ENCODE measurements around the gene ZNF415.
"Not testable (repeated sequence)": the region's sequence is repeated elsewhere in the genome, so short reads cannot be mapped to it uniquely, and the experiment has no call there.

The ZNF415 gene

DNA sequence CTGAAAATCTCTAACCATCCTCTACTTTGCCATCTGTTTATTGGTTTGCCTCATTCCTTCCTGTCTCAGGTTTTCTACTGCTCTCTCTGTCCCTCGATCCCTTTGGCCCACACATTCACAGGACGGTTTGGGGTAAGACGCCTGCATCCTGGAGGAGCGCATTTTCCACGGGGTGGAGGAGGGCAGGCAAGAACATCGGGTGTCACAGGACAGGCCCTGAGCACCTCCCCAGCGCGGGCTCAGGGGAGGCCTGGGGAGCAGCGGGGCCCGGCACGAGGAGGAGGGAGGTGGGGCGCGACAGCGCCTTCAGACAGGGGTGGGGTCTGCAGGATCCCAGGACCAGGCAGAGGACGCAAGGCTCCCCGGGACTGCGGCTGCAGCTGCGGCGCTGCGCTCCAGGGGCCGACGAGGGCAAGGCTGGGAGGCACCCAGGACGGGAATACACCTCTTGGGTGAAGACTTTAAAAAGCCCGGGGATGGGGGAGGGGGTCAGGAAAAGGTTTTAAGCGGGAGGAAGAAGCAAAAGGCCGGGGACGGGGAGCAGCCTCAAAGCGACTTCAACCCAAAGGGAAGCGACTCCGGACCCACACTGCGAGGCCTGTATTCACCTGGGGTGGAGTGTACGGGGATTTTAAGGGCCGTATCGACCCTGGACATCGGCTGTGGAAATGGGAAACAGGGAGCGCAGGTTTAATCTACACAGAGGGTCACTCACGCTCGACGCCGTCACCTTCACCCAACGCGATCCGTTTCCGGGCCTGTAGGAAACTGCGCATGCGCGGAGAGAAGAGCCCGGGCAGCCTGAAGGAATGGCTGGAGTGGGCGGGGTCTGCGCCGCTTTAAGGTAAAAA is at the start of gene ZNF415:
Gene ZNF415, minus strand, starts transcription at position 770 of the 851 bp plus-strand sequence. CDS start 10,234 bp downstream, outside the sequence.
- DNase-seq: peak; percentile 68

DNA sequence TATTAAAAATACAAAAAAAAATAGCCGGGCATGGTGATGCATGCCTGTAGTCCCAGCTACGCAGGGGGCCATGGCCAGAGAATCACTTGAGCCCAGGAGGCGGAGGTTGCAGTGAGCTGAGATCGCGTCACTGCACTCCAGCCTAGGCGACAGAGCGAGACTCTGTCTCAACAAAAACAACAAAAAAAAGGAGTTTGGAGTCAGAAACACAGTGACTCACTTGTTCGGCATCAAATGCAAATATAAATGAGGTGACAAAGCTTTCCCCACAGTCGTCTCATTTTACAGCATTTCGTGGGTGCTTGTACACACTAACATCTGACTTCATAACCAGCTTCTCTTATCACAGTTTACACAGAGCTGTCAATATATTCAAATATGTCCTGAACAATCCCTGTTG is 49.5 kb upstream of the ZNF415 start:
- DNase-seq: no peak

DNA sequence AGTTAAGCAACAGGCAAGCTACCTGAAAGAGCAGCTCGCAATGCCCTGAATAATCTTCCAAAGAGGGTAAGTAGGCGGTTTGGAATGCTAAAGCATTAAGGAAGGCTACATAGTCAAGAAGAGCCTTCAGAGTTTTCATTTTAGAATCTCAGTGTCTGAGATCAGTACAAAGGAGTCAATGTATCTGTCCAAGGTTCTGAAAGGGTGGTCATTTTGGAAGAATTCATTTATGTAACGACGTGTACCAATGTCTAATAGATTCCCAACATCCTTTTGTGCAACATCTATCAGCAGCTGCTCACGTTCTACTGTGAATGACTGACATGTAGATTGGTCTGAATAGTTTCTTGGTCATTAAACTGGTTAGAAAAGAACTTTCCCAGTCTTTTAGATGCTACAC is 45.3 kb upstream of the ZNF415 start:
- DNase-seq: no peak

DNA sequence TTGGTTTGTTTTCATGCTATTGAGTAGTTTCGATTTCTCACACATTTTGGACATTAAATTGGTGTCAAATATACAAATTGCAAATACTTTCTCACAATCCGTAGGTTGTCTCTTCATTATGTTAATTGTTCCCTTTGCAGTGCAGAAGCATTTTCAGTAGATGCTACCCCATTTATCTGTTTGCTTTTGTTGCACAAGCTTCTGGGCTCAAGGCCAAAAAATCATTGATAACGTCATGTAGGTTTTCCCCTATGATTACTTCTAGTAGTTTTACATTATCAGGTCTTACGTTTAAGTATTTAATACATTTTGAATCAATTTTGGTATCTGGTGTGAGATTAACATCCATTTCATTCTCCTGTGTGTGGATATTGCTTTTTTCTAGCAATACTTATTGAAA is 40.2 kb upstream of the ZNF415 start:
- no peak for DNase-seq

DNA sequence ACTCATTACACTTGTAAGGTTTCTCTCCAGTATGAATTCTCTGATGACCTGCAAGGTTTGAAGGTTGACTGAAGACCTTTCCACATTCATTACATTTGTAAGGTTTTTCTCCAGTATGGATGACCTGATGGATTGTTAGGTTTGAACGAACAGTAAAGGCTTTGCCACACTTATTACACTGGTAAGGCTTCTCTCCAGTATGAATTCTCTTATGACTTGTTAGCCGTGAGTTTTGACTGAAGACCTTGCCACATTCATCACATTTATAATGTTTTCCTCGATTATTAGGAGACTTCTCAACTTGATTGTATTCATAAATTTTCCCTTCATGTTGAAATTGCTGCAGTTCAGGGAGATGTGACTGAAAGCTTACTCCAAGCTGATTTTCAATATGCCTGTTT is 33.0 kb upstream of the ZNF415 start:
- DNase-seq: no peak

DNA sequence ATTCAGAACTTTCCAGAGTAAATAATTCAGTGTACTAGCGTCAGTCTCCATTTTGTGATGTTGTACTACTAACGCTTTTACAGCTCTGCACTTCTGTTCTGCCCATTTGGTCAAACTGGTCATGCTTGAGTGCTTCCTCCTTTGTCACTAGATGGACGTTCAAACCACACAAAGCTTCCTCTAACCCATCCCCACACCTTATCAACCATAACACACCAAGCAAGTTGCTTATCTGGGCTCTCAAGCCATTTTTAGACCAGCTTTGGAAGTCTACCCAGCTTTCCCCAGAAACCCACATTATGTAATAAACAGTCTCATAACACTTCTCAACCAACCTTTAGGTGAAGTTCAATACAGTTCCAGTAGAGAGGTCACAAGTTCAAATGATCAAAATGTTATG is 28.4 kb upstream of the ZNF415 start:
- DNase-seq: no peak

DNA sequence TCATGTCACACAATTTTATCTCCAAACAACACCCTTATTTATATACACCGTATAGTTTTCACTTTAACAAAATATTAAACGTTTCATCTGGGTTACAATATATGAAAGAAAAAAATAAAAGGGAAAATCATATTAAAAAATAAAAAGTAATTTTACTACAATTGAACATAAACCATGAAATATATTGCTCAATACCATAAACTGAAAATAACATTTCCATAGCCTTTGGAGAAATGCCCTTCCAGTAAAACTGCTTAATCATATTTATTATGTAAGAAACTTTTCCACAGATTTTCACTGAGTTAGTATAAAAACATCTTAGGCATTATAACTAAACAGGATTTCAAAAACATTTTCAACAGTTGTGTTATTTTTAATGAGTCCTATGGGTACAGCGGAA is 27.6 kb upstream of the ZNF415 start:
- no peak for DNase-seq

DNA sequence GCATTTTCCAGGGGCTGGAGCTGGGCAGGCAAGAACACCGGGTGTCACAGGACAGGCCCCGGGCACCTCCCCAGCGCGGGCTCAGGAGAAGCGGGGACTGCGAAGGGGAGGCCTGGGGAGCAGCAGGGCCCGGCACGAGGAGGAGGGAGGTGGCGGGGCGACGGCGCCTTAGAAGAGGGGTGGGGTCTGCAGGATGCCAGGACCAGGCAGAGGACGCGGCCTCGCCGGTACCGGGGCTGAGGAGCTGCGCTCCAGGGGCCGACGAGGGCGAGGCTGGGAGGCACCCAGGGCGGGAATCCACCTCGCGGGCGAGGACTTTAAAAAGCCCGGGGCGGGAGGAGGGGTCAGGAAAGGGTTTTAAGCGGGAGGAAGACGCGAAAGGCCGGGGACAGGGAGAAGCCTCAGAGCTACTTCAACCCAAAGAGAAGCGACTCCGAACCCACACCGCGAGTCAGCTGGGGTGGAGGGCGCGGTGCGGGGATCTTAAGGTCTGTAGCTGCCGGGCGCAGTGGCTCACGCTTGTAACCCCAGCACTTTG is 25.5 kb upstream of the ZNF415 start:
- DNase-seq: peak; percentile 30

DNA sequence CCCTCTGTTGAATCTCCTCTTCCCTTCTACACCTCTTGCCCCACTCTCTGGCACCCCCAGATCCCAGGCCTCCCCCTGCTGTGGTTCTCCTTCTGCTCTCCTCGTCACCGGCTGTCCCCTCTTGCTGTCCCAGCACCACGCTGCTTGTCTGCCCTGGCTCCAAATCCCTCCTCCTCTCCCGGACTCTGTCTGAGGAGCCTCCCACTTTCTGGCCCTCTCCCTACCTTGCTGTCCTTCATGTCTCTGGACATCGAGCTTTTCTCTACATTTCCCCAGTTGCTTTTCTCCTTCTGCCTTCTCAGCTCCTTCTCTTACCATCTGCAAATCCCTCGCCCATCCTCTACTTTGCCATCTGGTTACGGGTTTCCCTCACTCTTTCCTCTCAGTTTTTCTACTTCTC is 24.9 kb upstream of the ZNF415 start:
- no peak for DNase-seq

DNA sequence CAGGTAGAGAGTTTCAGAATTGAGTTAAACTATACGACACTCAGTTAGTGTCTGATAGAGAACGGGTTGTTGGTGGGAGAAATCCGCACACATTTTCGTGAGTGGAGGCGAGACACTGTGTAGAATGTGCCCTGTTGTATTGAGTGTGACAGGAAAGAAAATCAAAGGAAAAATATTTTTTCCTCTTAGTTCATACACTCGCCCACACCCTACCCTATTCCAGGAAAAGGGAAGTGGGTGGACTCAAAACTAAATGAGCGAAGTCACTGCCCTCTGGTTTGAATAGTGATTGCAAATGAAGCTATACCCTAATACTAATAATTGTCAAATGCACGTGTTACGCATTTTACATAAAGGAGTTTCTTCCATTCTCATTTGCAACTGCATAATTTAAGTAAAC is 24.1 kb upstream of the ZNF415 start:
- no peak for DNase-seq

DNA sequence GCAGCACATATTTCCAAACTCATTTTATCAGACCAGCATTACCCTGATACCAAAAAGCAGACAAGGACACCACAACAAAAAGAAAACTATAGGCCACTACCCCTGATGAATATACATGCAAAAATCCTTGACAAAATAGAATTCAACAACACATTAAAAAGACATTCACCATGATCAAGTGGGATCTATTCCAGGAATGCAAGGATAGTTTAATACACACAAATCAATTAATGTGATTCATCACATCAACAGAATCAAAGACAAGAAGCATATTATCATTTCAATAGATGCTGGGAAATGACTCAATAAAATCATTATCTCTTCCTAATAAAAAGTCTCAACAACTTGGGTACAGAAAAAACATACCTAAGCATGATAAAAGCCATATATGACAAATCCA is 14.9 kb upstream of the ZNF415 start:
- no peak for DNase-seq

DNA sequence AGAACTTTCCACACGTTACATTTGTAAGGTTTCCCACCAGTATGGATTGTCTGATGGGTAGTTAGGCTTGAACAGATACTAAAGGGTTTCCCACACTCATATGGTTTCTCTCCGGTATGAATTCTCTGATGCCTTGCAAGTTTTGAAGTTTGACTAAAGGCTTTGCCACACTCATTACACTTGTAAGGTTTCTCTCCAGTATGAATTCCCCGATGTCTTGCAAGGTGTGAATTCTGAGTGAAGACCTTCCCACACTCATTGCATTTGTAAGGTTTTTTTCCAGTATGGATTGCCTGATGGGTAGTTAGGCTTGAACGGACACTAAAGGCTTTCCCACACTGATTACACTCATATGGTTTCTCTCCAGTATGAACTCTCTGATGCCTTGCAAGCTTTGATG is 7.6 kb upstream of the ZNF415 start:
- DNase-seq: no peak

DNA sequence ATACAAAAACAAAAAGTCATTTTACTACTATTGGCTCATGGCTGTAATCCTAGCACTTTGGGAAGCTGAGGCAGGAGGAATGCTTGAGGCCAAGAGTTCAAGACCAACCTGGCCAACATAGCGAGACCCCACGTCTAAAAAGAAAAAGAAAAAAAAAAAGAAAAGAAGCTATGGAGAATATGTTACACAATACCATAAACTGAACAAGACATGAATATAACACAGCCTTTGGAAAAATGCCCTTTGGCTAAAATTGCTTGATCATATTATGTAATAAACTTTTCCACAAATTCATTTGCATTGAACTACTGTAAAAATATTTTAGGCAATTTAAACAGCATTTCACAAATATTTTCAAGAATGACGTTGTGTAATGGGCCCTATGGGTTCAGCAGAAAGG is 3.7 kb upstream of the ZNF415 start:
- no peak for DNase-seq

DNA sequence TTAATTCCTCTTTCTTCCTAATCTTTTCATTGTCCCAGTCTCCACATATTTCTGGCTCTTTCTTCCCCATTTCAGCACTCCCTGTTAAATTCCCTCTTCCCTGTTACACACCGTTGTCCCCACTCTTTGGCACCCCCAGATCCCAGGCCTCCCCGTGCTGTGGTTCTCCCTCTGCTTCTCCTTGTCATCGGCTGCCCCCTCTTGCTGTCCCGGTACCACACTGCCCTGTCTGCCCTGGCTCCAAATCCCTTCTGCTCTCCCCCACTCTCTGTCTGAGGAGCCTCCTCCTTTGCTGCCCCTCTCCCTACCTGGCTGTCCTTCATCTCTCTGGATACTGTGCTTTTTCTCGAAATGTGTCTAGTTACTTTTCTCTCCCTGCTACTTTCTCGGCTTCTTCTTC is 983 bp downstream of the ZNF415 start:
- DNase-seq: no peak

DNA sequence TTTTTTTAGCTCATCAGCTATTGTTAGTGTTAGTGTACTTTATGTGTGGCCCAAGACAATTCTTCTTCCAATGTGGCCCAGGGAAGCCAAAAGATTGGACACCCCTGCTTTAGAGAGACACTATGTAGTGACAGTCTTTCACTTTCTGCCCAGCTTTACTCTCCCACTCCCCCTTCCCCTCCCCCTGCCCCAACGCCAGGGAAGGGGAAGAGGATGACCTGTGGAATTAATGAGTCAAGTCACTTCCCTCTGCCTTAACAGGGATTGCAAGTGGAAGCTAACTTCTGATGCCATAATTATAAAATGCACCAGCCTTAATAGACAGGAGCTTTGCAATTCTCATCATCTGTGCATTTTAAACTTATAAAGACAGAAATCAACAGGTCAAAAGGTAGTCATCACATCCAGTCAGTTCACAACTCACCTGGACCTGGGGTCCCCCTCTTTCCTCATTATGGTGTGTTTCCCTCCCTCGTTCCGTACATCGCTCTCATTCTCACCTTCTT is 1.6 kb downstream of the ZNF415 start:
- no peak for DNase-seq

DNA sequence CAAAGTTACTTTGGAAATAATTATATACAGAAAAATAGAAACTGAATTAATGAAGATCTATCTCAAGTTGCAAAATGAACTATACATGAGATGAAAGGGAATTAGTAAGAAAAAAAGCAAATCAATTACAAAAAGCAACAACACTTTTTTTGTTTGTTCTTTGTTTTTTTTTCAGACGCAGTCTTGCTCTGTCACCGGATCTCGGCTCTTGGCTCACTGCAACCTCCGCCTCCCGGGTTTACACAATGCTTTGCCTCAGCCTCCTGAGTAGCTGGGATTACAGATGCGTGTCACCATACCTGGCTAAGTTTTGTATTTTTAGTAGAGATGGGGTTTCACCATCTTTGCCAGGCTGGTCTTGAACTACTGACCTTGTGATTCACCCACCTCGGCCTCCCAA is 2.2 kb downstream of the ZNF415 start:
- no peak for DNase-seq

DNA sequence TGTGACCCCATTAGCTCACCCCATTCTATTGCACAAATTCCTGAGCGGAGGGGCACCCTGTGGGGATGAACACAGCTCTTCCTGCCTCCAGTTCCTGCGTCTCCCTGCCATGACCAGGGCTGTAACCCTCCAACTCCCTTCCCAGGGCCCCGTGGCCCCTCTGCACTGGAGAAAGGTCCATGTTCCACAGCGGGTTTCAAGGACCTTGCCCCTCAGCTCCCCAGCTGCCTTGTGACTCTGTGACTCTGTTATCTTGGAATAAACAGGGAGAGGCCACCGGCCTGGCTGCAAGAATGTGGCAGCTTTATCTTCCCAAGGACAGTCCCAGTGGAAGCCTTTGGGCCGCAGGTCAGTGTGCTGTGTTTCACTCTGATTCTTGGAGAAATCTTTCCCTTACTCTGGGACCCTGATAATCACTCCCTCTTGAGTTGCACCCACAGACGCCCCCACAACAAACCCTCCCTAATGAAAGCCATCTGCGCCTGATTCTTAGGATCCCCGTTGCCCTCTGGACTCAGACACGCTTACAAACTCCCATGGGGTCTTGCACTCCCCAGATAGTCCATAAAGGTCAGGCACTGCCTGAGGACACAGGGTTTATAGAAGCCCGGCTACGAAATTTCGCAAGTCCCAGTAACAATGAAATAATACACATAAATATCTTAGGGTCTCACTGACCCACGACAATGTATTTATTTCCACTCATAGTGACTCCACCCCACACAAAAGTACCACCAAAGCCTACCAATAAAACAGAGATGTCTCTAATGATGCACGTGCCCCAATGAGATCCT is 5.8 kb downstream of the ZNF415 start:
- DNase-seq: not testable (repeated sequence)

DNA sequence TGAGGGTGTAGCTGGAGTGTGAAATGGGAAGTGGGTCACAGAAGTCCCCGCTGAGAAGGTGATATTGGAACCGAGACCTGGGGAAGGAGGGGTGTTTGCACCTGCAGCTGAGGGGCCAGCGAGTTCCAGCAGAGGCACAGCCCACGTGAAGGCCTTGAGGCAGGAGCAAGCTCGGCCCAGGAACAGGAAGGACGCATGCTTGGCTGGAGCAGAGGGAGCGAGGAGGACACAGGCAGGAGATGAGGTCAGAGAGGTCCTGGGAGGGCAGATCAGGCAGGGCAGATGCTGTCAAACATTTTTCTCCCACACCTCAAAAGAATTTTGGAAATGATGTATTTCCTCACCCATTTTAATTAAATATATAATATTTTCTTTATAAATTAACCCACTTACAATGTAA is 9.3 kb downstream of the ZNF415 start:
- no peak for DNase-seq

DNA sequence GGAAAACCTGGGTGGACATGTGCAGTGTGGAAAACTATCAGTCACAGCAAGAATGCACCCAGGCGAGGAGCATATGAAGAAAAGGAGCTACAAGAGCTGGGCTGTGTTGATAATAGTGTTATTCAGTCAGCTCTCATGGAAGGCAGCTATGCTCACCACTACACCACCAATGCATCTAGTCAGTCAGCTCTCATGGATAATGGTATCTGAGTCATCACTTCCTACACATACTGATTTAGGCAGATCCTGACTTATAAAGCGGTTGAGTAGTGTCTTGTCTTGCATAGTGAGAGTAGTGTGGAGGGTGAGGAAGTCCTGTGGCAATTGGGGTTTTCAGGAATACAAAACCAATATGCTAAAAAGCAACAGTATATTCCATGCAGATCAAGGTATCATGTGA is 20.4 kb downstream of the ZNF415 start:
- DNase-seq: no peak

DNA sequence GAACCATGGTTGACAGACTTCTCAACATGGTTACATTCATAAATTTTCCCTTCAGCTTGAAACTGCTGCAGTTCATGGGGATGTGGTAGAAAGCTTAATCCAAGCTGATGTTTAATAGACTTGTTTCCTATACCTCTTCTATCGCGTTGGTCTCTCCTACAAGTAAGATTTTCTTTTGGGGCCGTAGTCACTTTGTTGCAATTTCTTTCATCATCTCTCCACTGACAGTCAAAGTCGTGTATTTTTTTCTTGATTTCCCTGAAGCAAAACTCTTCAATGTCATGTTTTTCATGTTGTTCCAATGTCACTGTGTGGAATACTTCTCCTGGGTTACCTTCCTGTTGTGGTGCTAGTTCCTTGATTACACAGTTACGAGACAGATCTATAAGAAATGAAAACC is 23.2 kb downstream of the ZNF415 start:
- no peak for DNase-seq

DNA sequence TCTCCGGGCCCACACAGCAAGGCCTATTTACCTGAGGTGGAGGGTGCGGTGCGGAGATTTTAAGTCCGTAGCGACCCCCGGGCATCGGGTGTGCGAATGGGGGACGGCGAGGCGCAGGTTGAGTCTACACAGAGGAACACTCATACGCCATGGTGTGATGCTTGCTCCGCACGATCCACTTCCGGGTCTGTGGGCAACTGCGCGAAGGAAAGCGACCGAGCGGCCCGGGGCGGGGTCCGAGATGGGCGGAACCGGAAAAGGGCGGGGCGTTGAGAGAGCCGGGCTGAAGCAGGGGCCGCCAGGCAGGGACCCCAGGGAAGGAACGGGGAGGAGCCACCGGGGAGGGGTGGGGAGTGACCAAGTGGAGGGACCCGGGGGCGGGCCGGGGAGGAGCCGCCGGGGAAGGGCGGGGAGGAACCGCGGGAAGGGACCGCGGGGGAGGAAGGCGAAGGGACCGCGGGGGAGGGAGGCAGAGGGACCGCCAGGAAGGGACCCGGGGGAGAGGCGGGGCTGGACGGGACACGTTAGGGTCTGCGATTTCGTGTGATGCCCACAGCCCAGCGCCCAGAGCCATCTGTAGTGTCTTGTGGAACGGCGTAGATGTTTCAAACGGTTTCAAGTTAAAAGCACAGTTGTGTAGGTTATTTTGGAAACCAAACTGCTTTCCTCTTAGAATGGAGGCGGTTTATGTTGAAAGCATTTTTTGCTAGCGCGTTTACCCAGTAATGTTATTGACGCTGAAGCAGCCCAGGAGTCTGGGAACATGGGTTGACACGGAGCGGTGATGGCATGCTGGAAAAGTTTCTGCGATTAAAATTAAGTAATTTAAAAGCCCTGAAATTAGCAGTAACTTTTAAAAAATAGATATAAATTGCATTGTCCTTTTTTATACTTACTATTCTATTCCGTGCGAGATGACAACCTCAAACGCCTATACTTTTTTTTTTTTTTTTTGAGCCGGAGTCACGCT is 29.2 kb downstream of the ZNF415 start, which contains the start of gene ZNF160:
Gene ZNF160, minus strand, starts transcription at position 189 of the 970 bp plus-strand sequence. CDS start 17,146 bp downstream, outside the sequence.
- peak; percentile 98 for DNase-seq

DNA sequence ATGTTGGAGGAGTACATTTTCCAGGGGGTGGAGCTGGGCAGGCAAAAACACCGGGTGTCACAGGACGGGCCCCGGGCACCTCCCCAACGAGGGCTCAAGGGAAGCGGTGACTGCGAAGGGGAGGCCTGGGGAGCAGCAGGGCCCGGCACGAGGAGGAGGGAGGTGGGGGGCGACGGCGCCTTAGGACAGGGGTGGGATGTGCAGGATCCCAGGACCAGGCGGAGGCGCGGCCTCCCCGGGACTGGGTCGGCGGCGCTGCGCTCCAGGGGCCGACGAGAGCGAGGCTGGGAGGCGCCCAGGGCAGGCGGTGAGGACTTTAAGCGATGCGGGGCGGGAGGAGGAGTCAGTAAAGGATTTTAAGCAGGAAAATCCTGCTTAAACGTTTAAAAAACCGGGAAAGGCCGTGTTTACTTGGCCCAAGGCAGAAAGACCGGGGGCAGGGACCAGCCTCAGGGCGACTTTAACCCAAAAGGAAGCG is 29.9 kb downstream of the ZNF415 start:
- DNase-seq: peak; percentile 38
